K562 (cell line): ENCODE measurements around the gene FAM114A1. TPM values are rescaled to one million over a fixed set of nuclear protein-coding genes. Genes with fewer than 3 reads are reported as not detected.

Source experiments
- ATAC-seq: fragments of 200-7000 bp; cut with Tn5 transposase; 3 replicates; pipeline ENCODE4 v1.9.1; 2020; ENCODE audit warnings: moderate library complexity
- BruUV-seq: library from RNA; stranded (reverse); fragments of 400-500 nt; replicated peaks from 2 replicates; lab custom pipeline; 2021; lab: Mats Ljungman, UMichigan
- CTCF ChIA-PET: fragments of 300-600 bp; formaldehyde crosslinking; extraction: SDS; loops from one replicate; lab custom pipeline; 2021; ENCODE audit warnings: low intra/inter-chr PET ratio; lab: Yijun Ruan, JAX
- POLR2A ChIA-PET: fragments of 300-600, 350-650 bp; sonication (Branson Sonifier 250); formaldehyde crosslinking; extraction: SDS; loops from one replicate; lab custom pipeline; 2021; ENCODE audit warnings: antibody characterized with exemption, inconsistent platforms; lab: Yijun Ruan, JAX
- DNase-seq, 4 experiments: peaks; one replicate each; pipeline versions ENCODE4 v3.0.0 to v3.0.0-alpha.2; 2011 to 2018; ENCODE audit warnings: low spot score in 3 of 4, mixed read lengths in 3 of 4; ENCODE audit errors: extremely low read depth in 1 of 4
- FAIRE-seq: peaks from 2 replicates; lab custom pipeline; 2011; peaks lifted over from hg19 to GRCh38; lab: Jason Lieb, UNC
- H2AFZ ChIP-seq: 2 replicates; pipeline ENCODE4 v1.6.0; 2011; ENCODE audit warnings: low read depth, low read length, control low read depth, inconsistent platforms
- H3K27ac ChIP-seq: fragments of 200-600 bp; 3 replicates; pipeline ENCODE4 v1.8.0; 2011; ENCODE audit warnings: low read depth, mild to moderate bottlenecking, control low read depth, inconsistent platforms, low read length, moderate library complexity, mixed read lengths; ENCODE audit errors: extremely low read depth
- H3K27me3 ChIP-seq, 2 experiments: fragments of 300-600 bp in 1 of 2; 2 replicates in 1 of 2; 3 replicates in 1 of 2; pipeline versions ENCODE4 v1.6.0 to v1.8.0; 2011; ENCODE audit warnings: inconsistent platforms in 2 of 2, low read length in 2 of 2, mild to moderate bottlenecking in 1 of 2, mixed read lengths in 1 of 2, moderate library complexity in 1 of 2; ENCODE audit not compliant: control insufficient read depth in 2 of 2, insufficient read depth in 2 of 2
- H3K36me3 ChIP-seq: fragments of 300-600 bp; 3 replicates; pipeline ENCODE4 v1.8.0; 2011; ENCODE audit warnings: mild to moderate bottlenecking, low read length, inconsistent platforms; ENCODE audit not compliant: control insufficient read depth, insufficient read depth
- H3K4me1 ChIP-seq, 2 experiments: fragments of 200-600 bp in 1 of 2; replicated peaks in 1 of 2; 2 replicates in 1 of 2; 3 replicates in 1 of 2; pipeline versions ENCODE4 v1.5.1 to v1.8.0; 2011; ENCODE audit warnings: inconsistent platforms in 2 of 2, low read length in 2 of 2, mild to moderate bottlenecking in 1 of 2, mixed read lengths in 1 of 2, moderate library complexity in 1 of 2; ENCODE audit not compliant: control insufficient read depth in 2 of 2, insufficient read depth in 2 of 2
- H3K4me2 ChIP-seq: 2 replicates; pipeline ENCODE4 v1.6.1; 2011; ENCODE audit warnings: low read length, control low read depth, inconsistent platforms, mixed read lengths; ENCODE audit not compliant: insufficient read depth
- H3K4me3 ChIP-seq: fragments of 200-600 bp; sonication (generic), shearing (Covaris generic); 2 replicates; pipeline ENCODE4 v1.5.1; 2016; ENCODE audit warnings: control low read depth, inconsistent platforms
- H3K79me2 ChIP-seq: fragments of 200-600 bp; 3 replicates; pipeline ENCODE4 v1.8.0; 2011; ENCODE audit warnings: low read length, inconsistent platforms; ENCODE audit not compliant: control insufficient read depth, insufficient read depth
- H3K9ac ChIP-seq, 2 experiments: 2 replicates each; pipeline versions ENCODE4 v1.6.0 to v1.6.1; 2011; ENCODE audit warnings: low read depth in 2 of 2, low read length in 2 of 2, control low read depth in 1 of 2, inconsistent platforms in 1 of 2, mild to moderate bottlenecking in 1 of 2, mixed read lengths in 1 of 2; ENCODE audit not compliant: insufficient read depth in 1 of 2
- H3K9me1 ChIP-seq: one replicate; pipeline ENCODE4 v1.6.0; 2011; ENCODE audit warnings: inconsistent platforms, mild to moderate bottlenecking, low read length, moderate library complexity; ENCODE audit not compliant: control insufficient read depth, insufficient read depth
- H3K9me3 ChIP-seq: replicated peaks from 2 replicates; pipeline ENCODE4 v1.5.1; 2011; ENCODE audit warnings: low read depth, low read length, inconsistent platforms; ENCODE audit not compliant: control insufficient read depth, insufficient read depth
- H4K20me1 ChIP-seq: replicated peaks from 2 replicates; pipeline ENCODE4 v1.6.1; 2011; ENCODE audit warnings: low read length, inconsistent platforms, mixed read lengths; ENCODE audit not compliant: control insufficient read depth, insufficient read depth
- DNMT1 ChIP-seq: fragments of 450-650 bp; IDR thresholded peaks from 2 replicates; pipeline ENCODE4 v1.6.1; 2016; ENCODE audit warnings: antibody characterized with exemption, mild to moderate bottlenecking
- EWSR1 ChIP-seq: fragments of 450-650 bp; IDR thresholded peaks from 2 replicates; pipeline ENCODE4 v1.6.1; 2018; ENCODE audit warnings: borderline replicate concordance, mild to moderate bottlenecking, low read depth, moderate library complexity; ENCODE audit not compliant: partially characterized antibody
- GMEB1 ChIP-seq: fragments of 250-450 bp; sonication (Bioruptor Pico); IDR thresholded peaks from 2 replicates; pipeline ENCODE4 v1.4.0; 2020; ENCODE audit warnings: mild to moderate bottlenecking
- HNRNPH1 ChIP-seq: fragments of 200-400 bp; formaldehyde crosslinking; optimal IDR thresholded peaks from 2 replicates; pipeline ENCODE3; 2017; ENCODE audit warnings: low read depth, mild to moderate bottlenecking, low read length, moderate library complexity
- MEF2A ChIP-seq: IDR thresholded peaks from 2 replicates; pipeline ENCODE4 v1.6.1; 2011; ENCODE audit warnings: low read depth, mild to moderate bottlenecking, low read length, moderate library complexity; ENCODE audit not compliant: control insufficient read depth
- TCFL5 ChIP-seq: fragments of 250-450 bp; sonication (Bioruptor Pico); conservative IDR thresholded peaks from 2 replicates; pipeline ENCODE4 v1.6.1; 2021; ENCODE audit warnings: mild to moderate bottlenecking, moderate library complexity, matching md5 sums
- ZNF551 ChIP-seq: fragments of 250-450 bp; sonication (Bioruptor Pico); IDR thresholded peaks from 2 replicates; pipeline ENCODE4 v1.5.0; 2021; ENCODE audit warnings: mild to moderate bottlenecking, moderate library complexity
- ZNF780A ChIP-seq: fragments of 250-450 bp; sonication (Bioruptor Pico); IDR thresholded peaks from 2 replicates; pipeline ENCODE4 v1.5.0; 2021; ENCODE audit warnings: mild to moderate bottlenecking
- WGBS: fragments of 100-300 bp; shearing (Covaris generic); methylation state at CpG from one replicate; pipeline ENCODE4 v1.1.6; 2016; ENCODE audit warnings: low coverage, mixed read lengths; ENCODE audit not compliant: insufficient coverage; ENCODE audit errors: missing lambda C conversion rate; 5-methylcytosine and 5-hydroxymethylcytosine counted together
- in situ Hi-C: fragments of 300-500 bp; cut with MboI; formaldehyde crosslinking; loops from 4 replicates; pipeline ENCODE4 v1.15.0; 2018; ENCODE audit warnings: inconsistent platforms, mixed read lengths
- intact Hi-C: fragments of 100-400 bp; cut with micrococcal nuclease; formaldehyde crosslinking; loops from 2 replicates; pipeline ENCODE4 v1.14.2; 2022
- polyA plus RNA-seq, 8 experiments: library from polyadenylated mRNA; depleted of rRNA in 4 of 8; stranded (reverse) in 5 of 8; unstranded in 3 of 8; fragments of >200 nt; fragmentation: Nextera tagmentation in 2 of 8; fragmentation: Illumina TruSeq in 1 of 8; extraction: Ambion mirVana in 2 of 8; extraction: Trizol in 1 of 8; gene quantifications; 2 replicates each; pipeline versions ENCODE4 v1.2.1 to v1.2.3, GENCODE V29; 2011 to 2014; ENCODE audit warnings: inconsistent platforms in 1 of 8, missing spikeins in 1 of 8
- total RNA-seq, 7 experiments: library from RNA; depleted of rRNA in 6 of 7; stranded (reverse); fragments of >200 nt in 6 of 7; fragmentation: Illumina TruSeq in 2 of 7; extraction: Trizol in 2 of 7; gene quantifications; 2 replicates each; pipeline versions ENCODE4 v1.2.1 to v1.2.3, GENCODE V29; 2011 to 2021; ENCODE audit warnings: low replicate concordance in 1 of 7

Gene FAM114A1
- total and polyA plus RNA-seq, 9 of the 15 experiments (the other 6 are each of a cell fraction or from before 2014, with no cell fraction given) = 1.8 to 12.0 (median 4.3) TPM

GRCh38 chr4:38819569-38819968 lies 48.0 kb upstream of the FAM114A1 start:
- BruUV-seq = no TSS peak
- Histone ChIP-seq H3K79me2 (no peaks in the 10 kb centered on the region), H2AFZ (no peak overlapping the region), H3K4me2 (no peak overlapping the region), H3K27me3 (0 out of 5 replicates have a peak, but pooled peaks cover 3 to 6% of the 10 kb centered on the region in 2 experiments), H3K36me3 (no peaks in the 10 kb centered on the region), H3K9me1 (no peaks in the 10 kb centered on the region), H3K9ac (no peak overlapping the region), H3K4me1 (peaks cover 0 to 5% of the 10 kb centered on the region in 2 experiments; a peak in 1 of 5 replicates), H3K4me3 (no peak overlapping the region), H3K27ac (no peak overlapping the region), H3K9me3 (peaks cover 2% of the 10 kb centered on the region), H4K20me1 (no peaks in the 10 kb centered on the region)
- in situ Hi-C loops = no loop called here
- WGBS = 0% methylated on average over 3 of the region's 3 CpGs
- intact Hi-C loops = no loop called here
- ChIA-PET POLR2A (interaction anchor here (1.2 kb wide), 1 partner anchor 16 kb away, joined by 3 read pairs; no protein-coding TSS in a partner anchor), CTCF (no interaction called here)
- ATAC-seq = no peak
- no peak for FAIRE-seq
- TF ChIP-seq MEF2A (no peak), ZNF551 (CRISPR knock-in tag) (no peak), GMEB1 (no peak), HNRNPH1 (no peak), EWSR1 (no peak), TCFL5 (no peak), ZNF780A (no peak), DNMT1 (no peak)
- no peak for DNase-seq
